Measurements from ENCODE around the gene ADGRB2.

ADGRB2 gene

GRCh38 chr1:31804098-31804497, 40.0 kb upstream of the ADGRB2 start:
- no peaks in the 10 kb centered on the region for H3K9me2 ChIP-seq (replicated peaks; ENCODE audit: insufficient read depth, low read length)
- no peak overlapping the region for H3K4me2 ChIP-seq (ENCODE audit: low read depth, low read length, poor library complexity, severe bottlenecking)
- H2AFZ ChIP-seq (ENCODE audit: low read depth, low read length, severe bottlenecking), result no peak overlapping the region
- H3K4me3 ChIP-seq (ENCODE audit: insufficient read depth, low read length, poor library complexity, severe bottlenecking), result no peak overlapping the region
- H3K9me3 ChIP-seq (ENCODE audit: insufficient read depth, low read length), result no peaks in the 10 kb centered on the region
- no peaks in the 10 kb centered on the region for H3K27me3 ChIP-seq (ENCODE audit: low read length)
- no peaks in the 10 kb centered on the region for H3K79me2 ChIP-seq (ENCODE audit: insufficient read depth, low read length)
- TF ChIP-seq EZH2phosphoT487 (conservative IDR thresholded peaks at IDR 0.05; ENCODE audit: low read length) (no peak), CTCF (IDR thresholded peaks at IDR 0.05; ENCODE audit: insufficient read depth, low read length, poor library complexity, severe bottlenecking) (no peak)
- H3K36me3 ChIP-seq (ENCODE audit: low read length), result no peaks in the 10 kb centered on the region
- no peak overlapping the region for H3K9ac ChIP-seq (ENCODE audit: low read length)
- H3F3A ChIP-seq (ENCODE audit: insufficient read depth), result peaks cover 6% of the 10 kb centered on the region; the same call in 1 of the 2 replicates
- H3K27ac ChIP-seq (ENCODE audit: low read depth, low read length), result no peak overlapping the region
- no peaks in the 10 kb centered on the region for H4K20me1 ChIP-seq (ENCODE audit: low read depth, low read length)

GRCh38 chr1:31803610-31804009, 39.5 kb upstream of the ADGRB2 start:
- H3K4me3 ChIP-seq (ENCODE audit: insufficient read depth, low read length, poor library complexity, severe bottlenecking), result no peak overlapping the region
- no peak overlapping the region for H3K27ac ChIP-seq (ENCODE audit: low read depth, low read length)
- H4K20me1 ChIP-seq (ENCODE audit: low read depth, low read length), result no peaks in the 10 kb centered on the region
- no peak overlapping the region for H2AFZ ChIP-seq (ENCODE audit: low read depth, low read length, severe bottlenecking)
- no peaks in the 10 kb centered on the region for H3K79me2 ChIP-seq (ENCODE audit: insufficient read depth, low read length)
- H3F3A ChIP-seq (ENCODE audit: insufficient read depth), result peaks cover 6% of the 10 kb centered on the region; the same call in 1 of the 2 replicates
- H3K4me2 ChIP-seq (ENCODE audit: low read depth, low read length, poor library complexity, severe bottlenecking), result no peak overlapping the region
- H3K36me3 ChIP-seq (ENCODE audit: low read length), result no peaks in the 10 kb centered on the region
- TF ChIP-seq CTCF (IDR thresholded peaks at IDR 0.05; ENCODE audit: insufficient read depth, low read length, poor library complexity, severe bottlenecking), result no peak
- no peak for TF ChIP-seq EZH2phosphoT487 (conservative IDR thresholded peaks at IDR 0.05; ENCODE audit: low read length)
- H3K27me3 ChIP-seq (ENCODE audit: low read length), result no peaks in the 10 kb centered on the region
- H3K9ac ChIP-seq (ENCODE audit: low read length), result no peak overlapping the region
- H3K9me3 ChIP-seq (ENCODE audit: insufficient read depth, low read length), result no peaks in the 10 kb centered on the region
- H3K9me2 ChIP-seq (replicated peaks; ENCODE audit: insufficient read depth, low read length), result no peaks in the 10 kb centered on the region

GRCh38 chr1:31802190-31803150, 38.3 kb upstream of the ADGRB2 start:
- Histone ChIP-seq H3K79me2 (ENCODE audit: insufficient read depth, low read length) (no peaks in the 10 kb centered on the region), H4K20me1 (ENCODE audit: low read depth, low read length) (no peaks in the 10 kb centered on the region), H3K36me3 (ENCODE audit: low read length) (no peaks in the 10 kb centered on the region), H3K9me2 (replicated peaks; ENCODE audit: insufficient read depth, low read length) (no peaks in the 10 kb centered on the region), H3K27ac (ENCODE audit: low read depth, low read length) (no peak overlapping the region), H3K27me3 (ENCODE audit: low read length) (no peaks in the 10 kb centered on the region), H3K4me3 (ENCODE audit: insufficient read depth, low read length, poor library complexity, severe bottlenecking) (no peak overlapping the region), H3K9me3 (ENCODE audit: insufficient read depth, low read length) (no peaks in the 10 kb centered on the region), H3K9ac (ENCODE audit: low read length) (no peak overlapping the region), H3F3A (ENCODE audit: insufficient read depth) (peaks cover under 1% of the 10 kb centered on the region; the same call in 1 of the 2 replicates), H2AFZ (ENCODE audit: low read depth, low read length, severe bottlenecking) (no peak overlapping the region), H3K4me2 (ENCODE audit: low read depth, low read length, poor library complexity, severe bottlenecking) (no peak overlapping the region)
- TF ChIP-seq CTCF (IDR thresholded peaks at IDR 0.05; ENCODE audit: insufficient read depth, low read length, poor library complexity, severe bottlenecking) (no peak), EZH2phosphoT487 (conservative IDR thresholded peaks at IDR 0.05; ENCODE audit: low read length) (no peak)
